ENCODE measurements around the gene ABCA13. TPM values are rescaled to one million over a fixed set of nuclear protein-coding genes. Genes with fewer than 3 reads are reported as not detected.

Gene ABCA13
- total RNA-seq, 1 donor = 0.54 TPM

- TF ChIP-seq CTCF (IDR thresholded peaks at IDR 0.05; ENCODE audit: insufficient read depth, low read length) = no peak
- DNase-seq (ENCODE audit: low read depth) = no peak
- H3K4me3 ChIP-seq (ENCODE audit: low read depth, low read length) = no peak overlapping the region
Measured at GRCh38 chr7:48309720-48310119, 138.5 kb downstream of the ABCA13 start.

GRCh38 chr7:48311464-48312100 is 140.3 kb downstream of the ABCA13 start:
- no peak for TF ChIP-seq CTCF (IDR thresholded peaks at IDR 0.05; ENCODE audit: insufficient read depth, low read length)
- H3K4me3 ChIP-seq (ENCODE audit: low read depth, low read length) = no peak overlapping the region
- DNase-seq (ENCODE audit: low read depth) = no peak

- H3K4me3 ChIP-seq (ENCODE audit: low read depth, low read length) = no peak overlapping the region
- no peak for TF ChIP-seq CTCF (IDR thresholded peaks at IDR 0.05; ENCODE audit: insufficient read depth, low read length)
- no peak for DNase-seq (ENCODE audit: low read depth)
Measured at GRCh38 chr7:48312151-48312550, 140.9 kb downstream of the ABCA13 start.

GRCh38 chr7:48316768-48317167 is 145.5 kb downstream of the ABCA13 start:
- no peak for TF ChIP-seq CTCF (IDR thresholded peaks at IDR 0.05; ENCODE audit: insufficient read depth, low read length)
- H3K4me3 ChIP-seq (ENCODE audit: low read depth, low read length) = no peak overlapping the region
- no peak for DNase-seq (ENCODE audit: low read depth)

GRCh38 chr7:48317360-48317759 is 146.1 kb downstream of the ABCA13 start:
- no peak overlapping the region for H3K4me3 ChIP-seq (ENCODE audit: low read depth, low read length)
- DNase-seq (ENCODE audit: low read depth) = no peak
- no peak for TF ChIP-seq CTCF (IDR thresholded peaks at IDR 0.05; ENCODE audit: insufficient read depth, low read length)

GRCh38 chr7:48321319-48322010 is 150.2 kb downstream of the ABCA13 start:
- H3K4me3 ChIP-seq (ENCODE audit: low read depth, low read length) = no peak overlapping the region
- TF ChIP-seq CTCF (IDR thresholded peaks at IDR 0.05; ENCODE audit: insufficient read depth, low read length) = no peak
- no peak for DNase-seq (ENCODE audit: low read depth)
